ENCODE results near the gene IL17C. TPM values are rescaled to one million over a fixed set of nuclear protein-coding genes. Genes with fewer than 3 reads are reported as not detected.

The IL17C gene
- total and polyA plus RNA-seq, 2 experiments from 2014 or later: 0.57 TPM; not detected in 1

GRCh38 chr16:88661468-88661867, 23.1 kb downstream of the IL17C start:
- no peak overlapping the region for H3K27ac ChIP-seq
- peaks cover 57% of the 10 kb centered on the region for H3K79me2 ChIP-seq
- peaks cover 35% of the 10 kb centered on the region for H4K20me1 ChIP-seq (ENCODE audit: insufficient read depth, poor library complexity, severe bottlenecking)
- H3K27me3 ChIP-seq: no peaks in the 10 kb centered on the region
- no peaks in the 10 kb centered on the region for H3K9me2 ChIP-seq (replicated peaks; ENCODE audit: insufficient read depth)
- DNase-seq (ENCODE audit: low spot score): no peak
- TF ChIP-seq EZH2 (IDR thresholded peaks at IDR 0.05; ENCODE audit: borderline replicate concordance) (no peak), CTCF (IDR thresholded peaks at IDR 0.05; ENCODE audit: poor library complexity) (no peak), EZH2phosphoT487 (IDR thresholded peaks at IDR 0.05; ENCODE audit: low read depth, severe bottlenecking, unreplicated experiment) (no peak)
- H3K4me2 ChIP-seq: peak overlapping the region; percentile 91
- WGBS (ENCODE audit: low lambda C conversion rate, missing lambda C conversion rate): 91% methylated on average over 10 of the region's 10 CpGs
- H3K4me1 ChIP-seq (ENCODE audit: insufficient read depth): peaks cover 20% of the 10 kb centered on the region
- no peak overlapping the region for H2AFZ ChIP-seq
- H3K4me3 ChIP-seq: no peak overlapping the region
- no peaks in the 10 kb centered on the region for H3K36me3 ChIP-seq (replicated peaks; ENCODE audit: insufficient read depth, low read depth)
- no peaks in the 10 kb centered on the region for H3K9me3 ChIP-seq (ENCODE audit: low read depth)

GRCh38 chr16:88662222-88662842, 24.0 kb downstream of the IL17C start:
- Histone ChIP-seq H3K79me2 (peaks cover 59% of the 10 kb centered on the region), H3K4me2 (peak overlapping the region; percentile 91), H4K20me1 (ENCODE audit: insufficient read depth, poor library complexity, severe bottlenecking) (peaks cover 35% of the 10 kb centered on the region), H3K9me2 (replicated peaks; ENCODE audit: insufficient read depth) (no peaks in the 10 kb centered on the region), H2AFZ (peak overlapping the region; percentile 30), H3K4me3 (peak overlapping the region; percentile 60), H3K9me3 (ENCODE audit: low read depth) (no peaks in the 10 kb centered on the region), H3K27ac (peak overlapping the region; percentile 84), H3K36me3 (replicated peaks; ENCODE audit: insufficient read depth, low read depth) (no peaks in the 10 kb centered on the region), H3K4me1 (ENCODE audit: insufficient read depth) (peaks cover 20% of the 10 kb centered on the region), H3K27me3 (no peaks in the 10 kb centered on the region)
- DNase-seq (ENCODE audit: low spot score): peak; percentile 48
- WGBS (ENCODE audit: low lambda C conversion rate, missing lambda C conversion rate): 2% methylated on average over 30 of the region's 49 CpGs
- TF ChIP-seq EZH2 (IDR thresholded peaks at IDR 0.05; ENCODE audit: borderline replicate concordance) (no peak), EZH2phosphoT487 (IDR thresholded peaks at IDR 0.05; ENCODE audit: low read depth, severe bottlenecking, unreplicated experiment) (no peak), CTCF (IDR thresholded peaks at IDR 0.05; ENCODE audit: poor library complexity) (no peak)

- Histone ChIP-seq H3K27ac (peak within 1 kb of the TSS; percentile 84), H4K20me1 (ENCODE audit: insufficient read depth, poor library complexity, severe bottlenecking) (peaks cover 33% of the 10 kb centered on the region), H3K4me2 (peak within 1 kb of the TSS; percentile 100), H3K9me3 (ENCODE audit: low read depth) (no peaks in the 10 kb centered on the region), H3K4me3 (peak within 1 kb of the TSS; percentile 60), H2AFZ (peak within 1 kb of the TSS; percentile 53), H3K4me1 (ENCODE audit: insufficient read depth) (peaks cover 20% of the 10 kb centered on the region), H3K9me2 (replicated peaks; ENCODE audit: insufficient read depth) (no peaks in the 10 kb centered on the region), H3K79me2 (peaks cover 59% of the 10 kb centered on the region), H3K36me3 (replicated peaks; ENCODE audit: insufficient read depth, low read depth) (no peaks in the 10 kb centered on the region), H3K27me3 (no peaks in the 10 kb centered on the region)
- TF ChIP-seq EZH2phosphoT487 (IDR thresholded peaks at IDR 0.05; ENCODE audit: low read depth, severe bottlenecking, unreplicated experiment) (no peak), CTCF (IDR thresholded peaks at IDR 0.05; ENCODE audit: poor library complexity) (peak; percentile 20), EZH2 (IDR thresholded peaks at IDR 0.05; ENCODE audit: borderline replicate concordance) (no peak)
- 1% methylated on average over 63 of the region's 88 CpGs for WGBS (ENCODE audit: low lambda C conversion rate, missing lambda C conversion rate)
- peak; percentile 99 for DNase-seq (ENCODE audit: low spot score)
These were observed 24.7 kb downstream of the IL17C start, which contains the start of gene MVD for GRCh38 chr16:88662843-88663606. Gene MVD (minus strand): TSS chr16:88663091. CDS start chr16:88663080, 11 bp downstream.
